GM18520 (cell line): ENCODE measurements around the gene LCE4A.
"Not testable (repeated sequence)": the region's sequence is repeated elsewhere in the genome, so short reads cannot be mapped to it uniquely, and the experiment has no call there.

ENCODE experiments used
- ATAC-seq: cut with Tn5 transposase; IDR thresholded peaks from one replicate; pipeline ENCODE4 v1.9.1; 2021; ENCODE audit not compliant: unreplicated experiment

Gene LCE4A, protein sequence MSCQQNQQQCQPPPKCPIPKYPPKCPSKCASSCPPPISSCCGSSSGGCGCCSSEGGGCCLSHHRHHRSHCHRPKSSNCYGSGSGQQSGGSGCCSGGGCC

DNA sequence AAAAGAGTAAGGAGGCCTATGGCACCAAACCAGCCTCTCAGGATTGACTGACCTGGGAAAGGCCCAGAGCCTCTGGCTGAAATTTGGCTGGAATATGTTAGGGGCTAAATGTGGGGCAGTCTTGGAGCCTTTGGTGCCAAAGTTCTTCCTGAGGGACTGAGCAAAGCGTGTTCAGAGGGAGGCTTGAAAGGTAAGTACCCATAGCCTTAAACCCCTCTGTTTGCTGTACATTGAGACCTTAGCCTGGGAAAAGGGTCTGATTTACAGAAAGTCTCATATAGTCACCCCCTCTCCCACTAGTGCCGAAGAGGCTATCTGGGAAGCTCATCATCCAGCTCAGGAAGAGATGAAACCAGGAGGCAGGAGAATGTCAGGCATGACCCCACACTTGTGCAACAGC is at the start of gene LCE4A:
Gene LCE4A (plus strand): TSS at position 301 of the 400 bp plus-strand sequence. CDS start 916 bp downstream, outside the sequence.
- no peak for ATAC-seq

- ATAC-seq, result no peak
These were observed 49.3 kb upstream of the LCE4A start for GRCh38 chr1:152658649-152659048.

DNA sequence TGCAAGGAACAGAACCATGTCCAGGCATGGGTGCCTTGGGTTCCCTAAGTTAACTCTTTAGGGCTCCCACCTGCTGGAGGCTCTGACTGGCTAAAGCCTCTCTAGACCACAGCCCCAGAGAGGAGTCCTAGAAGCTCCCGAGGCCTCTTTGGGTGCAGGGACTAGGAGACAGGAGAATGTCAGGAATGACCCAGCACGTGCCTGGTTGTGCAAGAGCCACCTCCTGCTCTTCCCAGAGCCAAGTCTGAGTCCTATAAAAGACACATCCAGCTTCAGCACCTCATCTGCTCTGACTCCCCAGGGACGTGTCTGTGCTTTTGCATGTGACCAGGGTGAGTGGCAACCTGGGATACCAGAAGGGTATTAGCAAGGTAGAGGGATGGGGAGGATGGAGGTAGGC is 44.9 kb upstream of the LCE4A start, which contains the start of gene LCE2D:
Gene LCE2D (plus strand): TSS at position 283 of the 400 bp plus-strand sequence. CDS start 726 bp downstream, outside the sequence.
- ATAC-seq, result no peak

- ATAC-seq, result not testable (repeated sequence)
These were observed 41.8 kb upstream of the LCE4A start for GRCh38 chr1:152666171-152666570.

DNA sequence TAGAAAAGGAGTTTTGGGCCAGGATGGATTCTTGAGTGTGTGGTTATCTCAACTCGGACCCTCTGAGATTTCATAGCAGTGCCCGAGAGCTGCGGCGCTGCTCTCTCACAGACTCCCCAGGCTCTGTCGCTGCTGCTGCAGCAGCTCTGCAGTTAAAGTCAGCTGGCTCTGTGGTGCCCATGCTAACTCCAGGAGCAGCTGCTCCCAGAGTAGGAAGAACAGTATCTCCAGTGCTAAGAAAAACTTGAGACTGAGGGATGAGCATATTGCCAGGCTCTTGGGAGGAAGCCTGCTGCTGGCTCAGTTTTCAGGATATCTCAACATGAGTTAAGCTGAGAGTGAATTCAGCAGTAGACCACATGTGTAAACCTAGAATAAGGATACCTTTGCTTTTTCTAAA is 40.3 kb upstream of the LCE4A start:
- ATAC-seq, result no peak

DNA sequence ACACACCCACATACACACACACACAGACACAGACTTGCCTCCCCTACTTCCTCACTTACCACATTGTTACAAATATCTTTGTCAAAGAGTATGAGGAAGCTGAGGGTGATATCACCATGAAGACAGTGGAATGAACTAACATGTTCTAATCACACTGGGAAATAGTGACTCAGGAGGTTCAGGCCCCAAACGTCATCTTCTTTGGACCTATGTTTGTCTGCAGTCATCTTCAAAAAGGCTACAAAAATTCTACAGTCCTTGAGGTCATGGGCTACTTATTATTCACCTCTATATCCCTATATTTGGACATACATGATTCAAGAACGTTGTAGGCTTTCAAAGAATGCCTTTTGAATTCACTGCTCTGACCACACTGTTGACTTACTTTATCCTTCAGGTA is 34.9 kb upstream of the LCE4A start:
- ATAC-seq, result no peak

GRCh38 chr1:152674983-152675382 is 33.0 kb upstream of the LCE4A start, which contains the start of gene LCE2C:
Gene LCE2C (plus strand): TSS chr1:152675279. CDS start chr1:152676016, 737 bp downstream.
- ATAC-seq, result not testable (repeated sequence)

GRCh38 chr1:152679459-152679858 is 28.5 kb upstream of the LCE4A start:
- no peak for ATAC-seq

GRCh38 chr1:152681616-152682015 is 26.3 kb upstream of the LCE4A start:
- no peak for ATAC-seq

DNA sequence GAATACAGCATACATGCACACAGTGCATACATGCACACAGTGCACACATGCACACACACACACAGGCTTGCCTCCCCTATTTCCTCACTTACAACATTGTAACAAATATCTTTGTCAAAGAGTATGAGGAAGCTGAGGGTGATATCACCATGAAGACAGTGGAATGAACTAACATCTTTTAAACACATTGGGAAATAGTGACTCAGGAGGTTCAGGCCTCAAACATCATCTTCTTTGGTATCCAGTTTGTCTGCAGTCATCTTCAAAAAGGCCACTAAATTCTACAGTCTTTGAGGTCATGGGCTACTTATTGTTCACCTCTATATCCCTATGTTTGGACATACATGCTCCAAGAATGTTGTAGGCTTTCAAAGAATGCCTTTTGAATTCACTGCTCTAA is 24.1 kb upstream of the LCE4A start:
- no peak for ATAC-seq

- ATAC-seq, result not testable (repeated sequence)
These were observed 22.1 kb upstream of the LCE4A start, which contains the start of gene LCE2B for GRCh38 chr1:152685823-152686222. Gene LCE2B (plus strand): TSS chr1:152686123. CDS start chr1:152686844, 721 bp downstream.

DNA sequence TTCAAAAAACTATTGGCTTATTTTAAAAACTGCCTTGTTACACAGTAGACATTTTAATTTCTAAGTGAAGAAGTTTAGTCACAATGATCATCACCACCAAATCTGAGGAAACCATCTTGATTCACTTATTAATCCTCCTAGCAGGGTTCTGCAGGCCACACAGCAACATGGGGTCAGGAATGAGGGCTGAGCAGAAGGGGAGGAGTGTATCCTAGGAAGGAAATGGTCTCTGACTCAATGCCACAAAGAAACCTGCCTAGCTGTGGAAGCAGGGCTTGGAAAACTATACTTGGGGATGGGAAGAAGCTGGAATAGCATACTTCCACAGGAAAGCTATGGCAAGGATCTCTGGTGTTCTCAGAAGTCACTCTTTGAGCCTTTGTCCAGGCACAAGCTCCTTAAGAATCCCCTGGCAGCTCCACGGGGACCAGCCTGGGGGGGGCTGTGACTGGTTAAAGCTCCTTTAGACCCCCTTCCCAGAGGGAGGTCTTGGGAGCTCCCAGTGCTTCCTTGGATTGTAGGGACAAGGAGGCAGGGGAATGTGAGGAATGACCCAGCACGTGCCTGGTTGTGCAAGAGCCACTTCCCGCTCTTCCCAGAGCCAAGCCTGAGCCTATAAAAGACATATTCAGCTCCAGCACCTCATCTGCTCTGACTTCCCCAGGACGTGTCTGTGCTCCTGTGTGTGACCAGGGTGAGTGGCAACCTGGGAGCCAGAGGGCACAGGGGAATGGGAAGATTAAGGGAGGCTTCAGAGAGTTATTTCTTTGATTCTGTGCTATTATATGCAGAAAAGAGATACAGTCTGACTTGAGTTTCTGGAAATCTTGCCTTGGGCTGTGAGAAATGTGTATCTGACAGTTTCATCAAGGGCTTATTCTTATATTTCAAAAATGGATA is 10.0 kb upstream of the LCE4A start, which contains the start of gene LCE2A:
Gene LCE2A (plus strand): TSS at position 645 of the 900 bp plus-strand sequence. CDS start 557 bp downstream, outside the sequence.
- no peak for ATAC-seq

DNA sequence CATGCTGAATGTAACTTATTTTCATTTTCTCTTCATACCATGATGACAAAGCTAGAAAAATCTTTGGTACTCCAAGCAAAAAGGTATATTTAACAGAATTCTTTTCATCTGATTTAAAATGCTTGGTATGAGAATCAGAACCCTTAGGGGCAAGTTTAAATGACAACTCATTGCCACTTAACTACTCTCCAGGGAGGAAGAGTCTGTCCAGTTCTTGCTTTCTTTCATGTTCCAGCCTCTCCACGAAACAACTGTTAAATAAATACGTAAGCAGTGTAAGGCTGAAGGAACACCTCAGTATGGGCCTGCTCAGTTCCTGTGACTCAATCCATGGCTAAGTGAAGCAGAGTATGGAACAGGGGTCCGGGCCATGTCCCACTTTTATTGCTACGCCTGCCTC is 8.2 kb upstream of the LCE4A start:
- ATAC-seq, result no peak

DNA sequence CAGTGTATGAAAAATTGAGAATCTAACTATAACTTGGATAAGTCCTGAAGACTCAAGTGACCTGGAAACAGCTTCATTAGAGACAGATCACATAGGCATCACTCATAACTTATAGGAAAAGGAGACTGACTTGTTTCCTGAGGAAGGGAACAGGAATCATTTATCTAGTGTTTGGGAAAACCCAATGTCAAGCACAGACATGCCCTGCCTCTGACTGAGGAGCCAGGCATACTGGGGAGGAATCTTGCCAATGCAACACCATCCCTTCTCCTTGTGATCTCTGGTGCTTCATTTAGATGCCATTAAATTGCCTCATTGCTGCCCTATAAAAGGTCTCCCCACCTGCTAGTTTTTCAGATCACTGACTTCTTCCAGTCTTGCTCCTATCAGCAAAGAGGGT is 10.3 kb downstream of the LCE4A start:
- ATAC-seq, result no peak

DNA sequence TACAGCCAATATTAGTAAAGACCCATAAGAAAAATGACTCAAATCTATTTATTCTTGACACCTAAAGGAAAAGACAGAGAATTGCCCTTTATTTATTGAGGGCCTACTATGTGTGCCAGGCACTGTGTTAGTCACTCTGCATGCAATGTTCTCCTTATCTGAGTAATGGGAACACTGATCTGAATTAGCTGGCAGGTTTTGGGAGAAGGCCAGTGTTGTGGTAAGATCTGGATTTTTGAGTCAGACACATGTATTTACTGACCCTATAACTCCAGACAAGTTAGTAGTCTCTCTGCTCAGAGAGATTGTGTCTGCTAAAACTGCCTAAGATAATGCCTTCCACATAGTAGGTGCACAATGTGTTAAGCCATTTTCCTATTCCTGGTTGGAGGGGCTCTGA is 17.3 kb downstream of the LCE4A start:
- no peak for ATAC-seq

DNA sequence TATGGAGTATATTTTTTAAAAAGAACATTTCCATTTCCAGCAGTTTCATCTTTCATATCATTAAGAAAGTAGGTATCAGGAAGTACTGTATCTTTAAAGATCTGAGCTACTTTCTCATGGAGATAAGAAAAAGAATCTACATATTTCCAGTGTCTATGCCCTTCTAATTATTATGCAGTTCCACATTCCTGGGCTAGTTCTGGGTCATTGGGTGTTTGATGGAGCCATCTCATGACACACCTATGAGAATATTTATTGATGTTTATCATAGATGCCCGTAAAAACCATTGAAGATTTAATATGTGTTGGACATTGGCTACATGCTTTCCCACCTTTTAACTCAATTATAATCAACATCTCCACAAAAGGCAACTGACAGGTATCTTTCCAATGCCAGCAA is 21.0 kb downstream of the LCE4A start:
- ATAC-seq, result no peak

- no peak for ATAC-seq
These were observed 27.7 kb downstream of the LCE4A start for GRCh38 chr1:152735648-152736047.

- no peak for ATAC-seq
These were observed 30.0 kb downstream of the LCE4A start for GRCh38 chr1:152737997-152738396.

- no peak for ATAC-seq
These were observed 31.9 kb downstream of the LCE4A start for GRCh38 chr1:152739841-152740240.

DNA sequence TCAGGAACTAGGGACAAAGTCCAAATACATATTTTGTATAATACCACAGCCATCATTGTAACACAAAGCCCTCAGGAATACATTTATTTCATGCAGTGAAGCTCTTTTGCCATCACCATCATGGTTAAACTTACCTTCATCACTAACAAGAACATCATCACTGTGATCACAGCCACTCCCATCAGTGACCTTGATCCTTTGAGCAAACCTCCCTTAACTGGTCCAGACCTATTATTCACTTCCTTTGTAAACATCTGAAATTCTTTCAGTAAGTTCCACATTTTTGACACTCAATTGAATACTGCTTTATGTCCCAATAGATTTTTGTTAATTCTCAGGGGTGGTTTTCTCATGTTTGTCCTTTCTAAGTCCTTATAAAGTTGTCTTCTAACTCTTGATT is 33.7 kb downstream of the LCE4A start:
- no peak for ATAC-seq

- no peak for ATAC-seq
These were observed 35.6 kb downstream of the LCE4A start for GRCh38 chr1:152743371-152744145.
